GM19025 (cell line): ENCODE results near the gene C4BPA.

Experiments used
- ATAC-seq: cut with Tn5 transposase; IDR thresholded peaks from one replicate; pipeline ENCODE4 v1.9.1; 2021; ENCODE audit warnings: mild to moderate bottlenecking, low read depth, moderate library complexity; ENCODE audit not compliant: unreplicated experiment

The C4BPA gene

GRCh38 chr1:207173396-207173795 is 69.4 kb downstream of the C4BPA start:
- ATAC-seq, result no peak

- no peak for ATAC-seq
Observed at GRCh38 chr1:207174913-207175312, 70.9 kb downstream of the C4BPA start.

- no peak for ATAC-seq
Observed at GRCh38 chr1:207179036-207179435, 75.0 kb downstream of the C4BPA start.

- no peak for ATAC-seq
Observed at GRCh38 chr1:207181847-207182246, 77.8 kb downstream of the C4BPA start.

GRCh38 chr1:207186503-207186902 is 82.5 kb downstream of the C4BPA start:
- ATAC-seq, result no peak

GRCh38 chr1:207188901-207189300 is 84.9 kb downstream of the C4BPA start:
- no peak for ATAC-seq

GRCh38 chr1:207191061-207191460 is 87.0 kb downstream of the C4BPA start:
- no peak for ATAC-seq

GRCh38 chr1:207191776-207192175 is 87.7 kb downstream of the C4BPA start:
- no peak for ATAC-seq

GRCh38 chr1:207194197-207194596 is 90.2 kb downstream of the C4BPA start:
- no peak for ATAC-seq
